HepG2 (cell line): Measurements from ENCODE around the gene MTHFD1.

Experiments used
- HINFP ChIP-seq: sonication (generic); formaldehyde crosslinking; IDR thresholded peaks from 2 replicates; pipeline ENCODE4 v1.4.0; 2020; ENCODE audit warnings: low read depth, mild to moderate bottlenecking, missing genetic modification reagents
- POLR2A ChIP-seq, 2 experiments: IDR thresholded peaks; 2 replicates each; pipeline ENCODE4 v1.6.1; 2011; ENCODE audit warnings: low read depth in 2 of 2, low read length in 2 of 2, mild to moderate bottlenecking in 1 of 2, moderate library complexity in 1 of 2; ENCODE audit not compliant: insufficient read depth in 1 of 2
- TBP ChIP-seq: sonication (generic); formaldehyde crosslinking; IDR thresholded peaks from 2 replicates; pipeline ENCODE4 v1.5.0; 2020; ENCODE audit warnings: missing genetic modification reagents
- TGIF2 ChIP-seq: IDR thresholded peaks from 2 replicates; pipeline ENCODE4 v1.6.1; 2016; ENCODE audit warnings: control low read depth, missing compliant biosample characterization
- TOPORS ChIP-seq: sonication (generic); formaldehyde crosslinking; IDR thresholded peaks from 2 replicates; pipeline ENCODE4 v1.8.0; 2023; ENCODE audit warnings: mild to moderate bottlenecking, missing genetic modification reagents
- TF ChIP-seq, protein P1 (sequence below): IDR thresholded peaks from 2 replicates; pipeline ENCODE4 v1.6.1; 2016
- TF ChIP-seq, protein P2 (sequence below): sonication (generic); formaldehyde crosslinking; IDR thresholded peaks from 2 replicates; pipeline ENCODE4 v1.4.0; 2020; ENCODE audit warnings: low read depth, missing genetic modification reagents

DNA sequence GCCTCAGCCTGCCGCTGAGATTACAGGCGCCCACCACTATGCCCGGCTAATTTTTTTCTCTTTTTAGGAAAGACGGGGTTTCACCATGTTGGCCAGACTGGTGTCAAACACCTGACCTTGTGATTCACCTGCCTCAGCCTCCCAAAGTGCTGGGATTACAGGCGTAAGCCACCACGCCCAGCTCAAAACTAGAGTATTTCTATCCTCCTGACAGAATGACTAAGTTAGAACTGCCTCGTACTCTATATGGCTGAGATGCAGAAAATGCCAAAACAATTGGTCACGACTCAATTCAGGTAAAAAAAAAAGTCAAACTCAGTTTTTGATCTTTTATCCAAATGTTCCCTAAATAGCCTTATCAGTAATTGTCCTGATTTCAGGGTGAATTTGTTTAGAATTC lies 88.3 kb downstream of the MTHFD1 start:
- no peak for TF ChIP-seq HINFP (CRISPR knock-in tag)
- TF ChIP-seq, protein P1, sequence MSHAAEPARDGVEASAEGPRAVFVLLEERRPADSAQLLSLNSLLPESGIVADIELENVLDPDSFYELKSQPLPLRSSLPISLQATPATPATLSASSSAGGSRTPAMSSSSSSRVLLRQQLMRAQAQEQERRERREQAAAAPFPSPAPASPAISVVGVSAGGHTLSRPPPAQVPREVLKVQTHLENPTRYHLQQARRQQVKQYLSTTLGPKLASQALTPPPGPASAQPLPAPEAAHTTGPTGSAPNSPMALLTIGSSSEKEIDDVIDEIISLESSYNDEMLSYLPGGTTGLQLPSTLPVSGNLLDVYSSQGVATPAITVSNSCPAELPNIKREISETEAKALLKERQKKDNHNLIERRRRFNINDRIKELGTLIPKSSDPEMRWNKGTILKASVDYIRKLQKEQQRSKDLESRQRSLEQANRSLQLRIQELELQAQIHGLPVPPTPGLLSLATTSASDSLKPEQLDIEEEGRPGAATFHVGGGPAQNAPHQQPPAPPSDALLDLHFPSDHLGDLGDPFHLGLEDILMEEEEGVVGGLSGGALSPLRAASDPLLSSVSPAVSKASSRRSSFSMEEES (CRISPR knock-in tag): no peak
- no peak for TF ChIP-seq TOPORS (CRISPR knock-in tag)
- TF ChIP-seq, protein P2, sequence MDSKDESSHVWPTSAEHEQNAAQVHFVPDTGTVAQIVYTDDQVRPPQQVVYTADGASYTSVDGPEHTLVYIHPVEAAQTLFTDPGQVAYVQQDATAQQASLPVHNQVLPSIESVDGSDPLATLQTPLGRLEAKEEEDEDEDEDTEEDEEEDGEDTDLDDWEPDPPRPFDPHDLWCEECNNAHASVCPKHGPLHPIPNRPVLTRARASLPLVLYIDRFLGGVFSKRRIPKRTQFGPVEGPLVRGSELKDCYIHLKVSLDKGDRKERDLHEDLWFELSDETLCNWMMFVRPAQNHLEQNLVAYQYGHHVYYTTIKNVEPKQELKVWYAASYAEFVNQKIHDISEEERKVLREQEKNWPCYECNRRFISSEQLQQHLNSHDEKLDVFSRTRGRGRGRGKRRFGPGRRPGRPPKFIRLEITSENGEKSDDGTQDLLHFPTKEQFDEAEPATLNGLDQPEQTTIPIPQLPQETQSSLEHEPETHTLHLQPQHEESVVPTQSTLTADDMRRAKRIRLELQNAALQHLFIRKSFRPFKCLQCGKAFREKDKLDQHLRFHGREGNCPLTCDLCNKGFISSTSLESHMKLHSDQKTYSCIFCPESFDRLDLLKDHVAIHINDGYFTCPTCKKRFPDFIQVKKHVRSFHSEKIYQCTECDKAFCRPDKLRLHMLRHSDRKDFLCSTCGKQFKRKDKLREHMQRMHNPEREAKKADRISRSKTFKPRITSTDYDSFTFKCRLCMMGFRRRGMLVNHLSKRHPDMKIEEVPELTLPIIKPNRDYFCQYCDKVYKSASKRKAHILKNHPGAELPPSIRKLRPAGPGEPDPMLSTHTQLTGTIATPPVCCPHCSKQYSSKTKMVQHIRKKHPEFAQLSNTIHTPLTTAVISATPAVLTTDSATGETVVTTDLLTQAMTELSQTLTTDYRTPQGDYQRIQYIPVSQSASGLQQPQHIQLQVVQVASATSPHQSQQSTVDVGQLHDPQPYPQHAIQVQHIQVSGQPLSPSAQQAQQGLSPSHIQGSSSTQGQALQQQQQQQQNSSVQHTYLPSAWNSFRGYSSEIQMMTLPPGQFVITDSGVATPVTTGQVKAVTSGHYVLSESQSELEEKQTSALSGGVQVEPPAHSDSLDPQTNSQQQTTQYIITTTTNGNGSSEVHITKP: no peak
- no peak for TF ChIP-seq TGIF2 (CRISPR knock-in tag)
- TF ChIP-seq TBP (CRISPR knock-in tag): no peak
- TF ChIP-seq POLR2A (IDR thresholded peaks at IDR 0.05; ENCODE audit: insufficient read depth in 1 of 2, low read depth in 2 of 2, low read length in 2 of 2): no peak
